HG02852 (cell line): ENCODE results near the gene NAV3.

Experiments
- ATAC-seq: cut with Tn5 transposase; IDR thresholded peaks from one replicate; pipeline ENCODE4 v1.9.1; 2021; ENCODE audit warnings: mild to moderate bottlenecking, moderate library complexity; ENCODE audit not compliant: unreplicated experiment

The NAV3 gene

DNA sequence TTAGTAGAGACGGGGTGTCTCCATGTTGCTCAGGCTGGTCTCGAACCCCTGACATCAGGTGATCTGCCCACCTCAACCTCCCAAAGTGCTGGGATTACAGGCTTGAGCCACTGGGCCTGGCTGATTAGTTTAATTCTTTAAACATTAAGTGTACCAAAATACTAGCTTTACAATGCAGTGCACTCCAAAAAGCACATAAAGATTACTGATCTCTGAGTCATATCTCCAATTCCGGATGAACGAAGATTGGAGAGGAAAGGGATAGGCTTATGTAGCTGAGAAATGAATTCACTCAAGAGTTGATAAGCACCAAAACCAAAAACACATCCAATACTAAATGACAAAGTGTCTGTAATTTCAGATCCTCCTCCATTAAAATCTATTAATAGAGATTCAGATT, 15.1 kb downstream of the NAV3 start:
- no peak for ATAC-seq

DNA sequence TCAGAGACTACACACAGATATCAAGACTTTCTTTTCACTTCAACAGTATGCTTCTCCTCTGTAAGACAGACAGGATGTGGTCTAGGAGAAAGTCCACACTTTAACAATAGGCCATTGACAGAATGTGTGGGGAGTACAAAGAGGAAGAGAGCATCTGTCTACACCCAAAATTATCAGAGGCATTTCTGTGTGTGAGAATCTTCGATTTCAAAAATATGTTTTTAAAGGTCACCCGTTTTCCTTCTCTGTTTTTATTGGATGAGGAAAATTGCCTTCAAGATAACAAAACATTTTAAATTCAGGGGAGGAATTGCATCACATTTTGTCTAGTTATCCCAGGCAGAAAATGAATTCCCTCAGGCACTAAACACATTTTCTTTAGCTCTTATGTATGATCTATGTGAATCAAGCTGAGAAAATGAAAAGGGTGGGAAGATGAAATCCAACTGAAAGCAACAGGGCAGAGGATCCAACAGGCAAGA, 16.4 kb downstream of the NAV3 start:
- ATAC-seq = peak; percentile 99

- ATAC-seq = peak; percentile 29
Measured at GRCh38 chr12:77847680-77848431, 17.2 kb downstream of the NAV3 start.

DNA sequence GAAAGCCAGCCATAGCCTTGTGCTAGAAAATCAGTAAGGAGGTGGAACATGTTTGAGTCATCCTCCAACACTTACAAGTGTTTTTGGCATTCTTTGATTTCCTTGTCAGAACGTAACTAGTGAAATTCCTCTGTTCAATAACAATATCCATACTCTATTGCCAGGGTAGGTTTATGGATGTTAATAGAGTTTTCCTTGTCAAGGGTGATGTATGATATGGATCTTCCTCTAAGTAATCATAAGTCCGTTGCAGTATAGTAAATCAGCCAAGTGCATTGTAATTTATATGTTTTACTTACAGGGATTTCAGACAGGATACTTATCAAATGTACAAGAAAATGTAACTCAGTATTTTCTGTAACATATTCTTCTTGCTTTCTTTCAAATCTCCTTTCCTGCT, 19.4 kb downstream of the NAV3 start:
- no peak for ATAC-seq

DNA sequence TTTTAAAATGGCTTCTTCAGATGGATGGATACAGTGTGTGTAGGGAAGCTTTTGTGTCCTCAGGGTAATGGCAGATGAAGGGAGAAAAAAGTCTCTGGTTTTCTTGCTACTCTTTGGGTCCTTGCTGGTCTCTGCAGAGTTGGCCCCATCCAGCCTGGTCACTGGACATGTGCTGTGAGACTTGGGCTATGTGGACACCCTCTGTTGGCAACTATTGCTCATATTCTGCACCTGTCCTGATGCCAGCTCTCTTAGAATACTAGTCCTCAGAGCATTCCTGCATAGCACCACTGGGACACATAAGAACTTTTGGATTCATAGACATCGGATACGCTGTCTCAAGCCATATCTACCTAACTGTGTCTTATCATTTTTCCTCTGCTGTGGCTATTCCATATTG, 20.0 kb downstream of the NAV3 start:
- ATAC-seq = no peak

DNA sequence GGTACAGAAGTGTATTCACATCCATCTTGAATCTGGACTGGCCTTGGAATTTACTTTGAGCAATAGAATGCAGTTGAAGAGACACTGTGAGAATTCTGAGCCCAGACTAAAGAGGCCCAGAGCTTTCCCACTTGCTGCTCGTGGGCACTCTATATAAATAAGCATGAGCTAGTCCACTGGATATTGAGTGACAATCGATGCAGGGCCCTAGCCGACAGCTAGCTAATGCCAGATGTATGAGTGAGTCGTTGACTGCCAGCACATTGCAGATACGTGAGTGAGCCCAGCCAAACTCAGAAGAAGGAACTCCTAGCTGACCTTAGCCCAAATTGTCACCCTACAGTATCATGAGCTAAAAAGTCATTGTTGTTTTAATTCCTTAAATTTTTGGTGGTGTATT, 24.9 kb downstream of the NAV3 start:
- no peak for ATAC-seq

DNA sequence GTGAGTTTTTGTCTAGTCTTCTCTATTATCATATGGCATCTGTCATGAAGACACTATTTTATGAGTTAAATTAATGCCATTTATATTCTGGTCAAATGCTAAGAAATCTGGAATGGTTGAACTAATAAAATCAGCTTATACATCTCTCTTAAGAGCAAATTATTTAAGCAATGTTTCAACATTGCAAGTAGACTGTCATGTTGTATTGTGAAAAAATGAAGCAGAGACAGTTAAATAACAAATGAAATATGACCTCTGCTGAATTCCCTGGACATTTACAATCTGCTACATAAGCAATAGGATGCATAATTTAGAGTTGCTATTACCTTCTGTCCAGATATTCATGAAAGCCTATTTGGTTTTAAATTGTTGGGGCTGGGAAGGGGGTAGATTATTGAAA, 30.6 kb downstream of the NAV3 start:
- no peak for ATAC-seq

DNA sequence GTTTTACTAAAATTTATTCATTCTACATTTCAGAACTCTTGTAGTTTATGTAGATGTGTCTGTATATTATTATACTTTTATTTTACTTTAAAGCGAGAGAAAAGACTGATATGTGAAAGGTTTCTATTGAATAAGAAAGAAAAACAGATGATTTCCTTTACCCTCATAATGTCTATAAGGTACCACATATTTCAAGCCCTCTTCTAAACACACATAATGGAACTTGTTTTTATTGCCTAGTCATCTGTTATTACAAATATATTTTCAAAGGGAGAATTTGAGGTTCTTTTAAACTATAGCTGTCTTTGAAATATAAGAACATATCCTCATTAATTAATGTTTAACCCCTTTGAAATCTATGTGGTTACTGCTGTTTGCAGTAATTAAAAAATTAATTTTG, 34.5 kb downstream of the NAV3 start:
- ATAC-seq = no peak

DNA sequence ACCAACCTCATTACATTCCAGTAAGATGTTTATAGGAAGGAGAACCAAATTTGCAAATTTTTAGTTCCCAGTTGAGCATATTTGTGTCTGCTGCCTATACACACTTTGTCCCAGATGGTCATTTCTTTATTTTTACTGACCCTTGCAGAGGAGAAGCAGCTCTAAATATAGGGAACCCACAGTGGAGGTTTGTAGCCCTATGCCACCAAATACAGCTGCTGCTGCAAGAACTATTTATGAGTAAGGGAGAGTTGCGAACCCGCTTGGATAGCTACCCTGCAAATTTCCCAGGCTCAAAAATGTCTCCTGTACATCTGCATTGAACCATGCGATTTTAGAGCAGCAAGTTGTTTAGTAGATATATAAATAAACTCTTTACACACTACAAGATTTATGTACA, 48.2 kb downstream of the NAV3 start:
- ATAC-seq = no peak

GRCh38 chr12:77882709-77883108, 52.0 kb downstream of the NAV3 start:
- ATAC-seq = peak; percentile 81

DNA sequence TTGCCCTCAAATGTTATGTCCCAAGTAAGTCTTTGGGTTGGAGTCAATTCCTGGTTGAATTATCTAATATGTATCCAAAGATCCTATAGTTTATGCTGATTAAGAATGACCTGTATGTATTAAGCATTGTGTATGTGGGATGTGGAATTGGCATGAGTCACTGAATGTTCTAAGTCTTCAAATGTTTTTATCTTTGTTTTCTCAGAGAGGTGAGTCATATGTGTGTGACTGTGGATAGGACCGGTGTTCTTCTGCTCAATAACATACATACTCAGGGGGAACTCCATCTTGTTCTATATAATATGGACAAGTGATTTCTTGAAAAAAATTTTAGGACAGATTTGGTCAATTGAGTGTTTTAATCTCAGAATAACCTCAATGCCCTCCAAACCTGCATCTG, 57.9 kb downstream of the NAV3 start:
- no peak for ATAC-seq

DNA sequence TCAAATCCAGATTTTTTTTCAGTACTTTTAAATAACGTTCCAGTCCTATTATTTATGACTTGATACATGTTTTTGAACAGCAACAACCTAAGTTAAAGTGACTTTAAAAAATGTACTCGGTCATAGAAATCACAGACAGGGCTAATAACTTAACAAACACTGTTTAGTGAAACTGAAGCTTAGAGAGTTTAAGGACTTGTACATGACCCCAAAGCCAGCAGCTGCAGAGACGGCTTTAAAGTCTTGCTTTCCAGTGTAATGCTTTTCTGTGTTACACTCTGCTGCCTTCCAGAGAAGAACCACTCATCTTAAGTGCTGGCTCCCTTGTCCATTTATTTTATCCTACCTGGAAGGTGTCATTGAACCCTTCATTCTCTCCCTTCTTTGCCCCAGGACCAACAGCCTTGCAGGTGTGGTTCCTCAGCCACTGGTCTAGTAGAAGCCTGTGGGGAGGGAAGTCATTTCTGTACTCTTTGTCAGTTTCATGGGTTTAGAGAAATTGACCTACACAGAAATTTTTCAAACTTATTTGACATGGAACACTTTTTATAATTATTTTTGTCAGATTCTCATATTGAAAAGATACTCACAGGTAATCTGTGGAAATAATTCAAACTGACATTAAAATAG, 60.9 kb downstream of the NAV3 start:
- no peak for ATAC-seq

DNA sequence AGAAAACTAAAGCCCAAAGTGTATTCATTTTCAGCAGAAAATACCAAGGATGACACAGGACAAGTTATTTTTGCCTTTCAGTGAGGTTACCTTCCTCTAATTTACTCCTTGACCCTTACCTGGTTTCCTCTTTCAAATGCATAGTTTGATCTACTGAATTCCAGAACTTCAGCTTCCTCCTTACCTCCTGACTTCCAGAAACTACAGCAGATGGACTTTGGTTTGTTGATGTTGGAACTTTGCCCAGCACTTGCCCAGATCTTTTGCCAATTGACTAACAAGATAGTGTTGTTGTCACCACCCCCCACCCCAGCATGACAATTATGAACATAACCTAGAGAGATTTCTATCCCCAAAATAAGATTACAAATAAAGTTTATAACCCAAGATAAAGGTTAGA, 63.2 kb downstream of the NAV3 start:
- ATAC-seq = no peak

- ATAC-seq = no peak
Measured at GRCh38 chr12:77894556-77894955, 63.9 kb downstream of the NAV3 start.

DNA sequence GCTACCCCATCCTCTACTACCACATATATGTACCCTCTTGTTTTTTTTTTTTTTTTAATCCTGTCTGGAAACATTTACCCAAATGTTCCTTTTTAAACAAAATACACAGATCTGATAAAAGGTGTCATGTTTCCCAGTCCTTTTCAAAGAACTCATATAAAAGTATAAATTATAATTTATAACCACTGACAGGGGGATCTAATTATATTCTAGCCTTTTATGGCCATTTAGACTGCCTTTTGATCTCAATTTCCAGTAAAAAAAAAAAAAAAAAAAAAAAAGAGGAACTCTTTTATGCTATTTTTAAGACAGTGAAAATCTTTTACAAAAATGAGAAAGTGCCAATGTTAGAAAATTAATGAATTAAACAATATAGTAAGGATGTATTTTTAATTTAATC, 65.0 kb downstream of the NAV3 start:
- no peak for ATAC-seq

DNA sequence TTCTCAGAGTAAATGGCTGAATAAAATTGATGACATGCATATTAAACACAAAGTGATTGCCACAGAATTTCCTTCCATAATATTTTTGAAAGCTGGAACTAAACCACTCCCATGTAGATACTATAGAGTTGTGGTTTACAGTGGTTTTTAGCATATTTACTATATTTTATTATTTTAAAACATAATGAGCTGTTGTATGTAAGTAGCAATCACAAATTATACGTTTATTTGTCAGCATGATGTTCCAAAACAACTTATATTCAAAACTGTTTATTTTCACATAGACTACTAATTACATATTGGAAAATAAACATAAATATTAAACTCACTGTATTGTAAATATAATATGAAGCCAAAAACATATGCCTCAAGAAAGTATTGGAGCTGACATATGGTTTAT, 77.2 kb downstream of the NAV3 start:
- no peak for ATAC-seq

- ATAC-seq = no peak
Measured at GRCh38 chr12:77914081-77914488, 83.4 kb downstream of the NAV3 start.

DNA sequence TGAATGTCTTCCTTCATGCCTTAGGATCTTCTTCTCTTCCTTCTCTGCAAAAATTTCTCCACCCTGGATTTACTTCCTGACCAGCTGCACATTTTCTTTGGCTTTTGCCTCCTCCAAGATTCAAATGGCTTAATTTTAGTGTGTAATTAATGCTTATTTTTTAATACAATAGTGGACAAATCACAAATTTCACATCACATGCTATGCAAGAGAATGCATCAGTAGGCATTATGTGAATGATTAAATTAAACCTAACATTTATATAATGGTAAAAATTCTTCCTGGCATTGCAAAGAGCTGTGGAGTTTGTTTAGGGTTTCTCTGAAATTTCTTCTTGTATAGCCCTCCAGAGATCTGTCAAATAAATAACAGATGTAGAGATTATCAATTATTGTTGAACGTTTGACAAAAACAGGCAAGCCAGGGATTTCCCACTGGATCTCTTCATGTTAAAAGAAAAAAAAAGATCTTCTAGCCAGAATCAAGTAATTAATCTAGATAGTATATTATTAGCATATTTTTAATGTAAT, 84.4 kb downstream of the NAV3 start:
- ATAC-seq = no peak

DNA sequence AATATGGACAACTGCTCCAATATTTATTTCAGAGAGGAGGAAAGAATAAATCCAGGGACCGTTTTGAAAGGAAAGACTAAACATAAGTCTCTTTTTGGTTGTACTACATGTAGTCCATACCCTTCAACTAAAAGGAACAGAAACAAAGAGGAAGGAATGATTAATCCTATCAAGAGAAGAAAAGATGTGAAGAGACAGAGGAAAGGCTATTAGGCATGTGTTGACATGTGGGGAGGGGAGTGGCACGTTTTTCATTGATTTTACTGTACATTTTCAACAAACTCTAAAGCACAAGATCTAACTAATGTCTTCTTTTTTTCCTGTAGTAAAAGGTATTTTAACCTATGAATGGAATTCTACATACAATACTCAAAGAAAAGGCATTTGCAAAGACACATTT, 85.6 kb downstream of the NAV3 start:
- no peak for ATAC-seq

DNA sequence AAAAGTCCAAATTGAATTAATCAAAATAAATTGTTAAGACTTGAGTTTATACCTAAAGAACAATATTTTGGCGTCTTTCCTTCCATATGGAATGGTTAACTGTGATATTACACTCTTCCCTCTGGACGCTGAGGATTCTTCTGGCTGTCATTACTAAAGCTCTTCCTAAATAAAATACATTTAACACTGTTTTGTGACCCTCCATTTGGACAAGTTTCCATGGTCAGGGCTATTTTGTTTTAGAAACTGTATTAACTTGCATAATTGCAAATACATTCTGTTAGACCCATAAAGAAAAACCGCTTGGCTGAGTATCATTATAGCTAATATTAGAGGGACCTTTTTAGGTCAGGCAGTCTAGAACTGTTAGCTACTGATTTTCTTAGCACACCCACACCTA, 87.4 kb downstream of the NAV3 start:
- ATAC-seq = no peak

DNA sequence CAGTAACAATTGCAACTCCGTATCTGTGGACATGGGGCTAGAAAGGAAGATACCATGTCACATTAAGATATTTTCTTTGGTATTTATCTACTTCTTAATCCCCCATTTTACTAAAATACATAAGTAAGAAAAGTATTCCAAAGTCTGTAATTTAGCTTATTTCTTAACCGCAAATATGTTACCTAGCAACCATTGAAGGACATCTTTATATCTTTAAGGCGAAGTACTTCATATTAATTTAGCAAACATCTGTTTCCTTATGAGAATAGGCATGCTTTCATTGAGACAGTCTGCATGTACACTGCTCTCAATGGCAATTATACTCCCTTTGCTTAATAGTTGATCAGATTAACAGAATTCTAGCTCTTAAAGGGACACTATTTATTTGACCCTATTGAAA, 88.8 kb downstream of the NAV3 start:
- ATAC-seq = no peak

DNA sequence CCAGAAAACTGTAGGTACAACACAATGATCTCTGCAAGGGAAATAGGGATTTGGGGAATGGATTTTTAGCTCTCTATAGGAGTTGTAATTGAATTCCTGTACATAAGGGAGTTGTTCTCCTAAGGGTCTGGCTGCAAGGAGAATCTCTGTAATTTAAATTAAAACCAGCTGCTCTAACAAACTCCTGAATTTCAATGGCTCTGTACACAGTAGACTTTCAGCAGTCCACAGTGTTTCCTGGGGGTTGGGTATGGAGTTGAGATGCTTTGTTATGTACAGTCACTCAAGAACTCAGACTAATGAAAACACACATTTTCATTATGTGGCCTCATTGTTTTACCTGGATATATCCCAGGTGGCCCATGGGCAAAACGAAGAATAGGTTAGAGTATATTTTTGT, 93.2 kb downstream of the NAV3 start:
- no peak for ATAC-seq
